GM12878 (cell line): Measurements from ENCODE around the gene IFI27L2. TPM values are rescaled to one million over a fixed set of nuclear protein-coding genes. Genes with fewer than 3 reads are reported as not detected.

Experiments used
- ATAC-seq: fragments of 200-7000 bp; cut with Tn5 transposase; 3 replicates; pipeline ENCODE4 v1.9.1; 2020; ENCODE audit warnings: mild to moderate bottlenecking, moderate library complexity
- BruUV-seq: library from RNA; stranded (reverse); fragments of 400-500 nt; replicated peaks from 2 replicates; lab custom pipeline; 2021; lab: Mats Ljungman, UMichigan
- CTCF ChIA-PET: fragments of 300-600 bp; sonication (Branson Sonifier 250); formaldehyde crosslinking; extraction: SDS; loops from one replicate; lab custom pipeline; 2021; ENCODE audit warnings: inconsistent platforms; lab: Yijun Ruan, JAX
- POLR2A ChIA-PET: fragments of 350-600 bp; formaldehyde crosslinking; extraction: SDS; loops from one replicate; lab custom pipeline; 2021; ENCODE audit warnings: inconsistent platforms; lab: Charles Lee
- RAD21 ChIA-PET: fragments of 300-600 bp; sonication (Branson Sonifier 250); formaldehyde crosslinking; loops from one replicate; lab custom pipeline; 2023; ENCODE audit warnings: antibody characterized with exemption; ENCODE audit not compliant: unreplicated experiment; lab: Charles Lee
- SMC1A ChIA-PET: fragments of 300-600 bp; sonication (Branson Sonifier 250); formaldehyde crosslinking; loops from one replicate; lab custom pipeline; 2023; ENCODE audit not compliant: unreplicated experiment, uncharacterized antibody; lab: Charles Lee
- DNase-seq: peaks from one replicate; pipeline ENCODE4 v3.0.0-alpha.2; 2011; ENCODE audit warnings: low read depth, low spot score
- FAIRE-seq: peaks from 3 replicates; lab custom pipeline; 2011; peaks lifted over from hg19 to GRCh38; lab: Jason Lieb, UNC
- H2AFZ ChIP-seq: 2 replicates; pipeline ENCODE4 v1.6.0; 2011; ENCODE audit warnings: low read depth, low read length, control low read depth; ENCODE audit not compliant: control insufficient read depth
- H3K27ac ChIP-seq: 2 replicates; pipeline ENCODE4 v1.5.1; 2011; ENCODE audit warnings: control low read depth; ENCODE audit not compliant: control insufficient read depth, insufficient read depth
- H3K27me3 ChIP-seq, 2 experiments: replicated peaks in 1 of 2; 2 replicates each; pipeline versions ENCODE4 v1.6.0 to v1.6.1; 2011; ENCODE audit warnings: low read length in 1 of 2; ENCODE audit not compliant: control insufficient read depth in 2 of 2, insufficient read depth in 2 of 2
- H3K36me3 ChIP-seq, 2 experiments: 2 replicates each; pipeline ENCODE4 v1.5.1; 2011; ENCODE audit warnings: low read length in 1 of 2; ENCODE audit not compliant: control insufficient read depth in 2 of 2, insufficient read depth in 2 of 2
- H3K4me1 ChIP-seq: 2 replicates; pipeline ENCODE4 v1.6.1; 2011; ENCODE audit warnings: mild to moderate bottlenecking, low read length, moderate library complexity, mixed read lengths; ENCODE audit not compliant: control insufficient read depth, insufficient read depth
- H3K4me2 ChIP-seq: 2 replicates; pipeline ENCODE4 v1.6.0; 2011; ENCODE audit warnings: control low read depth; ENCODE audit not compliant: control insufficient read depth, insufficient read depth
- H3K4me3 ChIP-seq: fragments of 200-600 bp; sonication (generic); 2 replicates; pipeline ENCODE4 v1.5.1; 2016
- H3K79me2 ChIP-seq: 2 replicates; pipeline ENCODE4 v1.6.0; 2011; ENCODE audit warnings: low read length; ENCODE audit not compliant: control insufficient read depth, insufficient read depth
- H3K9ac ChIP-seq: 2 replicates; pipeline ENCODE4 v1.8.0; 2011; ENCODE audit warnings: low read length, control low read depth, mixed read lengths; ENCODE audit not compliant: control insufficient read depth, insufficient read depth
- H3K9me3 ChIP-seq: replicated peaks from 3 replicates; pipeline ENCODE4 v1.5.1; 2011; ENCODE audit warnings: mild to moderate bottlenecking, low read length; ENCODE audit not compliant: control insufficient read depth, insufficient read depth
- H4K20me1 ChIP-seq: 2 replicates; pipeline ENCODE4 v1.6.0; 2011; ENCODE audit not compliant: control insufficient read depth, insufficient read depth
- ATF2 ChIP-seq: IDR thresholded peaks from 2 replicates; pipeline ENCODE4 v1.6.1; 2012; ENCODE audit warnings: low read length, inconsistent platforms
- BACH1 ChIP-seq: fragments of 450-650 bp; IDR thresholded peaks from 2 replicates; pipeline ENCODE4 v1.6.1; 2017; ENCODE audit warnings: mild to moderate bottlenecking, borderline replicate concordance
- BCL3 ChIP-seq: IDR thresholded peaks from 2 replicates; pipeline ENCODE4 v1.6.1; 2011; ENCODE audit warnings: borderline replicate concordance, low read depth, mild to moderate bottlenecking, moderate library complexity, low read length; ENCODE audit not compliant: insufficient read depth, poor library complexity, severe bottlenecking
- ELK1 ChIP-seq: IDR thresholded peaks from 2 replicates; pipeline ENCODE4 v1.6.1; 2012; ENCODE audit warnings: low read depth, low read length, improper control_type of control experiment
- FOXK2 ChIP-seq: fragments of 450-650 bp; IDR thresholded peaks from 2 replicates; pipeline ENCODE4 v1.6.1; 2017; ENCODE audit warnings: mild to moderate bottlenecking, moderate library complexity
- GABPA ChIP-seq: IDR thresholded peaks from 2 replicates; pipeline ENCODE4 v1.6.1; 2014; ENCODE audit warnings: antibody characterized with exemption, low read depth, mild to moderate bottlenecking, inconsistent platforms
- IRF4 ChIP-seq: IDR thresholded peaks from 2 replicates; pipeline ENCODE4 v1.6.1; 2011; ENCODE audit warnings: low read depth, low read length
- JUNB ChIP-seq: IDR thresholded peaks from 2 replicates; pipeline ENCODE4 v1.6.1; 2016; ENCODE audit warnings: antibody characterized with exemption, mild to moderate bottlenecking
- NR2C1 ChIP-seq: fragments of 450-650 bp; IDR thresholded peaks from 2 replicates; pipeline ENCODE4 v1.6.1; 2017; ENCODE audit warnings: antibody characterized with exemption, mild to moderate bottlenecking, moderate library complexity
- PAX5 ChIP-seq: IDR thresholded peaks from 2 replicates; pipeline ENCODE4 v1.6.1; 2011; ENCODE audit warnings: low read depth, low read length, borderline replicate concordance
- TCF7 ChIP-seq: IDR thresholded peaks from 2 replicates; pipeline ENCODE4 v1.6.1; 2014; ENCODE audit warnings: antibody characterized with exemption, borderline replicate concordance
- ZNF217 ChIP-seq: fragments of 450-650 bp; IDR thresholded peaks from 2 replicates; pipeline ENCODE4 v1.6.1; 2017; ENCODE audit warnings: antibody characterized with exemption, mild to moderate bottlenecking
- ZNF384 ChIP-seq: IDR thresholded peaks from 2 replicates; pipeline ENCODE4 v1.6.1; 2012; ENCODE audit warnings: low read depth, mild to moderate bottlenecking, low read length, improper control_type of control experiment, borderline replicate concordance
- ZNF592 ChIP-seq: fragments of 450-650 bp; IDR thresholded peaks from 2 replicates; pipeline ENCODE4 v1.6.1; 2017; ENCODE audit warnings: mild to moderate bottlenecking, moderate library complexity
- WGBS: methylation state at CpG from one replicate; pipeline ENCODE4 v1.1.6; 2016; ENCODE audit warnings: low lambda C conversion rate; ENCODE audit not compliant: insufficient replicate concordance, insufficient coverage; ENCODE audit errors: missing lambda C conversion rate; 5-methylcytosine and 5-hydroxymethylcytosine counted together
- in situ Hi-C: fragments of 300-500 bp; cut with MboI; formaldehyde crosslinking; loops from 9 replicates; pipeline ENCODE4 v1.14.3; 2018; ENCODE audit warnings: mixed read lengths
- intact Hi-C: fragments of 100-400 bp; cut with micrococcal nuclease; formaldehyde crosslinking; loops from one replicate; pipeline ENCODE4 v1.14.2; 2022; ENCODE audit not compliant: unreplicated experiment
- polyA plus RNA-seq, 11 experiments: library from polyadenylated mRNA; depleted of rRNA in 4 of 11; unstranded in 6 of 11; stranded (reverse) in 5 of 11; fragments of >200 nt; fragmentation: Nextera tagmentation in 4 of 11; fragmentation: Illumina TruSeq in 1 of 11; extraction: Ambion mirVana in 4 of 11; extraction: Trizol in 1 of 11; gene quantifications; 1 replicate in 1 of 11; 2 replicates in 10 of 11; pipeline versions ENCODE4 v1.2.1 to v1.2.3, GENCODE V29; 2011 to 2016; ENCODE audit warnings: inconsistent platforms in 2 of 11, missing spikeins in 2 of 11, low read depth in 1 of 11
- total RNA-seq, 4 experiments: library from RNA; depleted of rRNA in 3 of 4; stranded (reverse); fragments of >200 nt in 3 of 4; fragmentation: Illumina TruSeq in 1 of 4; extraction: Trizol in 1 of 4; gene quantifications; 2 replicates each; pipeline versions ENCODE4 v1.2.1 to v1.2.3, GENCODE V29; 2013 to 2021

IFI27L2 gene
- total and polyA plus RNA-seq, 10 of the 15 experiments (the other 5 are each of a cell fraction or from before 2014, with no cell fraction given) = 26.6 to 134 (median 60.3) TPM

- in situ Hi-C loops (no loop called here), intact Hi-C loops (no loop called here)
- SMC1A ChIA-PET = no interaction called here
- Histone ChIP-seq H3K4me3 (no peak overlapping the region), H4K20me1 (no peaks in the 10 kb centered on the region), H3K9ac (no peak overlapping the region), H2AFZ (no peak overlapping the region), H3K9me3 (no peaks in the 10 kb centered on the region), H3K27me3 (no peaks in the 10 kb centered on the region), H3K4me2 (no peak overlapping the region), H3K79me2 (no peaks in the 10 kb centered on the region), H3K4me1 (no peaks in the 10 kb centered on the region), H3K36me3 (no peaks in the 10 kb centered on the region; a peak in 1 of 4 replicates), H3K27ac (no peak overlapping the region)
- POLR2A ChIA-PET = no interaction called here
- TF ChIP-seq BACH1 (no peak), FOXK2 (no peak), ZNF384 (no peak), ZNF592 (no peak), ATF2 (no peak), PAX5 (no peak), BCL3 (no peak), IRF4 (no peak), NR2C1 (no peak), GABPA (no peak), JUNB (no peak), ELK1 (no peak), ZNF217 (no peak), TCF7 (no peak)
- RAD21 ChIA-PET = no interaction called here
- 86% methylated on average over 10 of the region's 10 CpGs for WGBS
- CTCF ChIA-PET = no interaction called here
- no peak for ATAC-seq
- DNase-seq = no peak
- no TSS peak for BruUV-seq
- FAIRE-seq = no peak
Observed at GRCh38 chr14:94101748-94102147, 27.7 kb downstream of the IFI27L2 start.
